Measurements from ENCODE around the gene LIN28B. TPM values are rescaled to one million over a fixed set of nuclear protein-coding genes. Genes with fewer than 3 reads are reported as not detected.

Gene LIN28B
- total and polyA plus RNA-seq, 2 experiments from 2014 or later, result 35.3 to 96.4 TPM

DNA sequence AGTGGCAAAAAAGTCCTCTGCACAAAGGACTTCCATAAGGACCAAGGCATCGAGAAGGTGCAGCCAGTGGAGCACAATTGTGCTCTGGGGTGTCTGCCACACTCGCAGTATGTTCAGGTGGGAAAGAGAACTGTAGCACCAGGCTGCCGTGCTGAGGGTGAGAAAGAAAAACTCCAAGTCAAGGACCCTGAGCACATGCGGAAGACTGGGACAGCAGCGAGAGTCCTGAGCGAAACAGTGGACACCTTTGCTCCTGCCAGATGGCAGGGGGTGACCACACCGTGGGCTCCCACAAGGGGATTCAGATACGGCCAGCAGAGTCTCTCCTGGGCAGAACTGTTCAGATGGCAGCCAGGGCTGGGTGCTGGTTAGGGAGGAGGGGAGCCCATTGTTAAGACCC, 149.4 kb downstream of the LIN28B start:
- TF ChIP-seq STAT1 (IDR thresholded peaks at IDR 0.05; ENCODE audit: unreplicated experiment), result no peak
- TF ChIP-seq NANOG (IDR thresholded peaks at IDR 0.05; ENCODE audit: borderline replicate concordance), result no peak
- no peak for TF ChIP-seq EZH2phosphoT487 (IDR thresholded peaks at IDR 0.05; ENCODE audit: unreplicated experiment)
- no peak for TF ChIP-seq ZNF331 (CRISPR knock-in tag; IDR thresholded peaks at IDR 0.05; ENCODE audit: low read depth)
- TF ChIP-seq REST (IDR thresholded peaks at IDR 0.05; ENCODE audit: unreplicated experiment), result no peak
- TF ChIP-seq JUNB (IDR thresholded peaks at IDR 0.05; ENCODE audit: unreplicated experiment), result no peak
- TF ChIP-seq ZNF114 (CRISPR knock-in tag; IDR thresholded peaks at IDR 0.05), result no peak
- no peak for TF ChIP-seq EZH2 (IDR thresholded peaks at IDR 0.05; ENCODE audit: low read depth, unreplicated experiment)
- no peak for TF ChIP-seq ZNF462 (CRISPR knock-in tag; IDR thresholded peaks at IDR 0.05)
- no peak for TF ChIP-seq CREB1 (CRISPR knock-in tag; IDR thresholded peaks at IDR 0.05; ENCODE audit: low read depth)
- TF ChIP-seq POLR2AphosphoS5 (IDR thresholded peaks at IDR 0.05; ENCODE audit: low read depth), result no peak
- TF ChIP-seq CTCF (conservative IDR thresholded peaks at IDR 0.05; ENCODE audit: low read depth in 2 of 2), result no peak
- TF ChIP-seq ETS1 (IDR thresholded peaks at IDR 0.05), result no peak
- no peaks in the 10 kb centered on the region for H3K27me3 Mint-ChIP-seq (ENCODE audit: insufficient read depth, low read depth, poor library complexity)
- Histone ChIP-seq H3K9me2 (ENCODE audit: insufficient read depth) (no peaks in the 10 kb centered on the region), H3K27ac (ENCODE audit: low read depth) (no peak overlapping the region), H3K4me1 (ENCODE audit: insufficient read depth) (no peaks in the 10 kb centered on the region), H2AFZ (no peak overlapping the region), H4K20me1 (replicated peaks; ENCODE audit: insufficient read depth) (no peaks in the 10 kb centered on the region), H3K79me2 (replicated peaks; ENCODE audit: insufficient read depth) (no peaks in the 10 kb centered on the region), H3K36me3 (ENCODE audit: insufficient read depth) (no peaks in the 10 kb centered on the region), H3K4me2 (no peak overlapping the region), H3K4me3 (no peak overlapping the region), H3F3A (replicated peaks; ENCODE audit: low read depth) (no peaks in the 10 kb centered on the region), H3K27me3 (ENCODE audit: insufficient read depth) (no peaks in the 10 kb centered on the region)
- no peak overlapping the region for H3K4me3 Mint-ChIP-seq
- H3K36me3 Mint-ChIP-seq (ENCODE audit: low read depth), result no peaks in the 10 kb centered on the region
- no peak for ATAC-seq
- DNase-seq (ENCODE audit: low spot score), result no peak
- no peaks in the 10 kb centered on the region for H3K4me1 Mint-ChIP-seq
- no peak overlapping the region for H3K27ac Mint-ChIP-seq
- no peaks in the 10 kb centered on the region for H3K9me3 Mint-ChIP-seq
